GM12892 (cell line): ENCODE results near the gene AFF3.

Source experiments
- POLR2A ChIP-seq: IDR thresholded peaks from 2 replicates; pipeline ENCODE4 v1.6.1; 2011; ENCODE audit warnings: low read depth, low read length, control low read depth
- POLR2AphosphoS5 ChIP-seq: IDR thresholded peaks from 2 replicates; pipeline ENCODE4 v1.6.1; 2011; ENCODE audit warnings: low read depth, low read length, control low read depth
- TAF1 ChIP-seq: IDR thresholded peaks from 2 replicates; pipeline ENCODE4 v1.6.1; 2011; ENCODE audit warnings: low read depth, mild to moderate bottlenecking, control low read depth, low read length, borderline replicate concordance

- TF ChIP-seq POLR2AphosphoS5 (no peak), POLR2A (no peak), TAF1 (no peak)
Observed at GRCh38 chr2:99514357-99514756, 628.0 kb downstream of the AFF3 start.
